ENCODE data around the gene ROPN1. TPM values are rescaled to one million over a fixed set of nuclear protein-coding genes. Genes with fewer than 3 reads are reported as not detected.

ROPN1 gene
- total RNA-seq, 3 donors from 2014 or later = 2.3 to 6.1 TPM; not detected in 1

DNA sequence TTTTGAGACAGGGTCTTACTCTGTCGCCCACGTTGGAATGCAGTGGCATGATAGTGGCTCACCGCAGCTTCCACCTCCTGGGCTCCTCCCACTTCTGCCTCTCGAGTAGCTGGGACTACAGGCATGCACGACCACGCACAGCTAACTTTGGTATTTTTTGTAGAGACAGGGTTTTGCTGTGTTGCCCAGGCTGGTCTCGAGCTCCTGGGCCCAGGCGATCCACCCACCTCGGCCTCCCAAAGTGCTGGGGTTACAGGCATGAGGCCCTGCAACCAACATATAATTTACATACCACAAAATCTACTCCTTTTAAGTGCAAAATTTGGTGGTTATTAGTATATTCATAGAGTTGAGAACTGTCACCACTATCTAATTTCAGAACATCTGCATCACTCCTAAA, 62.6 kb downstream of the ROPN1 start:
- no peaks in the 10 kb centered on the region for H3K27me3 ChIP-seq
- DNase-seq (ENCODE audit: low spot score in 2 of 2) = no peak
- no peak overlapping the region for H3K4me3 ChIP-seq
- H3K27ac ChIP-seq = no peak overlapping the region
- H3K4me1 ChIP-seq = no peaks in the 10 kb centered on the region
- intact Hi-C loops (cut with DNase I; ENCODE audit: low total_unique reads) = no loop called here
- no peaks in the 10 kb centered on the region for H3K36me3 ChIP-seq
- no peak for TF ChIP-seq POLR2A (IDR thresholded peaks at IDR 0.05)
- TF ChIP-seq CTCF (IDR thresholded peaks at IDR 0.05) = no peak
- TF ChIP-seq POLR2AphosphoS5 (IDR thresholded peaks at IDR 0.05) = no peak
- H3K9me3 ChIP-seq = peaks cover 0 to 4% of the 10 kb centered on the region in 2 donors

GRCh38 chr3:123926396-123926795, 65.5 kb downstream of the ROPN1 start:
- H3K36me3 ChIP-seq = no peaks in the 10 kb centered on the region
- no peak overlapping the region for H3K4me3 ChIP-seq
- DNase-seq (ENCODE audit: low spot score in 2 of 2) = no peak
- no peak overlapping the region for H3K27ac ChIP-seq
- TF ChIP-seq POLR2A (IDR thresholded peaks at IDR 0.05) (no peak), CTCF (IDR thresholded peaks at IDR 0.05) (no peak), POLR2AphosphoS5 (IDR thresholded peaks at IDR 0.05) (no peak)
- no peaks in the 10 kb centered on the region for H3K27me3 ChIP-seq
- intact Hi-C loops (cut with DNase I; ENCODE audit: low total_unique reads) = no loop called here
- H3K4me1 ChIP-seq = no peaks in the 10 kb centered on the region
- peaks cover 0 to 11% of the 10 kb centered on the region in 2 donors for H3K9me3 ChIP-seq

DNA sequence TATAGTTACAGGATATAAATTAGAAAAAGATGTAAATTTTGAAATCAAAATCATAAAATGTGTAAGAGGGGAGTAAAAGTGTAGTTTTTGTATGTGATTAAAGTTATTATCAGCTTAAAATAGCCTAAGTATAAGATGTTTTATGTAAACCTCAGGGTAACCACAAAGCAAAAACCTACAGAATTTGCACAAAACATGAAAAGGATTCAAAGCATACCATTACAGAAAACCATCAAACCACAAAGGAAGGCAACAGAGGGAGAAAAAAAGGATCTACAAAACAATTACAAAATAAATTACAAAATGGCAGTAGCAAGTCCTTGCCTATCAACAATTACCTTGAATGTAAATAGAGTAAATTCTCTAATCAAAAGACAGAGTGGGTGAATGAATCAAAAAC, 71.1 kb downstream of the ROPN1 start:
- TF ChIP-seq POLR2AphosphoS5 (IDR thresholded peaks at IDR 0.05) = no peak
- TF ChIP-seq POLR2A (IDR thresholded peaks at IDR 0.05) = no peak
- TF ChIP-seq CTCF (IDR thresholded peaks at IDR 0.05) = no peak
- H3K27ac ChIP-seq = no peak overlapping the region
- H3K4me3 ChIP-seq = no peak overlapping the region
- intact Hi-C loops (cut with DNase I; ENCODE audit: low total_unique reads) = no loop called here
- H3K4me1 ChIP-seq = no peaks in the 10 kb centered on the region
- DNase-seq (ENCODE audit: low spot score in 2 of 2) = no peak
- H3K9me3 ChIP-seq = peaks cover 17 to 27% of the 10 kb centered on the region in 2 donors
- H3K27me3 ChIP-seq = no peaks in the 10 kb centered on the region
- H3K36me3 ChIP-seq = no peaks in the 10 kb centered on the region

GRCh38 chr3:123920383-123920782, 71.5 kb downstream of the ROPN1 start:
- no peak for DNase-seq (ENCODE audit: low spot score in 2 of 2)
- Histone ChIP-seq H3K4me3 (no peak overlapping the region), H3K36me3 (no peaks in the 10 kb centered on the region), H3K4me1 (no peaks in the 10 kb centered on the region), H3K27ac (no peak overlapping the region), H3K9me3 (peaks cover 17 to 27% of the 10 kb centered on the region in 2 donors), H3K27me3 (no peaks in the 10 kb centered on the region)
- intact Hi-C loops (cut with DNase I; ENCODE audit: low total_unique reads) = no loop called here
- TF ChIP-seq CTCF (IDR thresholded peaks at IDR 0.05) (no peak), POLR2A (IDR thresholded peaks at IDR 0.05) (no peak), POLR2AphosphoS5 (IDR thresholded peaks at IDR 0.05) (no peak)

DNA sequence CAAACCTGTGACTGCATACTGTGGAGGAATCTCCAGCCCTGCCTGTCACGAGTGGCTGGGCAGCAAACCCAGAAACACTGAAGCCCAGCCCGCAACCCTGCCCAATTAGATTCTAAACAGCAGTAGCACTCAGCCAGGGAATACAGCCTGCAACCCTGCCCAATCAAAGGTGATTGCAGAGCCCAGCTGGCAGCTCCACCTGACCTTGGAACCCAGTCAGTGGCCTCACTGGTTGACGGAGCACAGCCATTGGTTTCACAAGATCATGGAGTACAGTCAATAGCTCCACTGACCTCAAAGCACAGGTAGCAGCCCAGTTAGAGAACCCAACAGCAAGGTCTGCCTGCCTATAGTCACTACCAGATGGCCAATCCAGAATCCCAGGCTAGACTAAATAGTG, 72.6 kb downstream of the ROPN1 start:
- no peaks in the 10 kb centered on the region for H3K36me3 ChIP-seq
- H3K27me3 ChIP-seq = no peaks in the 10 kb centered on the region
- TF ChIP-seq POLR2A (IDR thresholded peaks at IDR 0.05) = no peak
- no peak for TF ChIP-seq CTCF (IDR thresholded peaks at IDR 0.05)
- TF ChIP-seq POLR2AphosphoS5 (IDR thresholded peaks at IDR 0.05) = no peak
- H3K9me3 ChIP-seq = peaks cover 17 to 23% of the 10 kb centered on the region in 2 donors
- DNase-seq (ENCODE audit: low spot score in 2 of 2) = no peak
- no peak overlapping the region for H3K4me3 ChIP-seq
- intact Hi-C loops (cut with DNase I; ENCODE audit: low total_unique reads) = no loop called here
- H3K4me1 ChIP-seq = no peaks in the 10 kb centered on the region
- H3K27ac ChIP-seq = no peak overlapping the region

Other genes starting within 250 kb of the ROPN1 start
- gene MYLK, start 107.8 kb downstream of the ROPN1 start, total RNA-seq = 100 to 1,000 TPM in 2 of 3 donors, 10 to 100 TPM in 1; 87.2 to 188 (median 181) TPM
- 10 to 100 TPM; 43.2 to 94.7 (median 49.5) TPM for gene CCDC14, start 30.9 kb downstream of the ROPN1 start, total RNA-seq
- gene KALRN, start 41.2 kb upstream of the ROPN1 start, total RNA-seq = 10 to 100 TPM; 36.3 to 82.3 (median 47.3) TPM

Data from breast epithelium (tissue), 4 donors.